Left colon (tissue), 2 donors: ENCODE data around the gene ARHGAP24. TPM values are rescaled to one million over a fixed set of nuclear protein-coding genes. Genes with fewer than 3 reads are reported as not detected.

Experiments
- ATAC-seq: fragments of 200-7000 bp; cut with Tn5 transposase; one replicate; pipeline ENCODE4 v1.9.1; 2020; ENCODE audit warnings: mild to moderate bottlenecking, moderate library complexity
- DNase-seq, 2 donors: peaks; one replicate each; pipeline ENCODE4 v3.0.0-alpha.2; 2020
- intact Hi-C, 2 donors: fragments of 100-400 bp; cut with DNase I in 1 of 2; cut with micrococcal nuclease in 1 of 2; formaldehyde crosslinking; loops; one replicate each; pipeline versions ENCODE4 v1.11.2 to v1.14.0; 2022; cut with DNase I, micrococcal nuclease
- total RNA-seq, 2 donors: library from RNA; stranded (reverse); fragmentation: NEBNext Ultra II Directional; extraction: Animal tissue kit (Norgen Biotek cat#: 25700); gene quantifications; one replicate each; pipeline ENCODE4 v1.2.1, GENCODE V29; 2021
- donor health status: DM: no; HTN: no; CAD: no.
- donor health status: DM: yes; HTN: yes; CAD: no.

ARHGAP24 gene
- total RNA-seq, 2 donors from 2014 or later = 6.0 to 7.0 TPM

- no peak for ATAC-seq
- no peak for DNase-seq
- intact Hi-C loops = no loop called here
These were observed 91.0 kb downstream of the ARHGAP24 start for GRCh38 chr4:85565761-85566480.

GRCh38 chr4:85569730-85570299, 94.9 kb downstream of the ARHGAP24 start:
- intact Hi-C loops = no loop called here
- no peak for DNase-seq
- no peak for ATAC-seq

GRCh38 chr4:85570388-85570787, 95.4 kb downstream of the ARHGAP24 start:
- ATAC-seq (no peak), DNase-seq (no peak)
- intact Hi-C loops = no loop called here

- DNase-seq = no peak
- intact Hi-C loops = no loop called here
- no peak for ATAC-seq
These were observed 96.1 kb downstream of the ARHGAP24 start for GRCh38 chr4:85571008-85571407.

GRCh38 chr4:85573270-85573669, 98.3 kb downstream of the ARHGAP24 start:
- DNase-seq (no peak), ATAC-seq (no peak)

GRCh38 chr4:85577307-85577706, 102.4 kb downstream of the ARHGAP24 start:
- no peak for ATAC-seq

More at GRCh38 chr4:85573270-85573669, 98.3 kb downstream of the ARHGAP24 start:
- intact Hi-C loops = no loop called here

GRCh38 chr4:85579942-85580341, 105.0 kb downstream of the ARHGAP24 start:
- ATAC-seq (no peak), DNase-seq (no peak)
- intact Hi-C loops = no loop called here

More at GRCh38 chr4:85577307-85577706, 102.4 kb downstream of the ARHGAP24 start:
- intact Hi-C loops = no loop called here
- DNase-seq = no peak

GRCh38 chr4:85580489-85580888, 105.5 kb downstream of the ARHGAP24 start:
- intact Hi-C loops = no loop called here
- no peak for DNase-seq
- ATAC-seq = no peak

- intact Hi-C loops = no loop called here
- DNase-seq (no peak), ATAC-seq (no peak)
These were observed 113.0 kb downstream of the ARHGAP24 start for GRCh38 chr4:85587952-85588351.

- ATAC-seq = no peak
- no peak for DNase-seq
- intact Hi-C loops = no loop called here
These were observed 116.6 kb downstream of the ARHGAP24 start for GRCh38 chr4:85591406-85592098.

GRCh38 chr4:85595098-85595775, 120.3 kb downstream of the ARHGAP24 start:
- DNase-seq (no peak), ATAC-seq (peak; percentile 76)
- intact Hi-C loops = no loop called here

- intact Hi-C loops = no loop called here
- DNase-seq = no peak
- ATAC-seq = no peak
These were observed 121.0 kb downstream of the ARHGAP24 start for GRCh38 chr4:85595796-85596559.

GRCh38 chr4:85598936-85599335, 124.0 kb downstream of the ARHGAP24 start:
- no peak for ATAC-seq
- intact Hi-C loops = no loop called here
- DNase-seq = no peak

GRCh38 chr4:85600501-85600900, 125.6 kb downstream of the ARHGAP24 start:
- DNase-seq (no peak), ATAC-seq (no peak)
- intact Hi-C loops = no loop called here

- intact Hi-C loops = no loop called here
- no peak for DNase-seq
- ATAC-seq = no peak
These were observed 128.7 kb downstream of the ARHGAP24 start for GRCh38 chr4:85603437-85604336.

GRCh38 chr4:85606505-85606904, 131.6 kb downstream of the ARHGAP24 start:
- intact Hi-C loops = no loop called here
- DNase-seq (no peak), ATAC-seq (no peak)

- DNase-seq (peak; percentile 53 to 63), ATAC-seq (peak; percentile 98)
- intact Hi-C loops = no loop called here
These were observed 132.7 kb downstream of the ARHGAP24 start for GRCh38 chr4:85607624-85608023.

- intact Hi-C loops = no loop called here
- ATAC-seq = no peak
- DNase-seq = no peak
These were observed 135.5 kb downstream of the ARHGAP24 start for GRCh38 chr4:85610450-85610849.
